C4-2B (cell line): ENCODE results near the gene RFPL3.
"Not testable (repeated sequence)": the region's sequence is repeated elsewhere in the genome, so short reads cannot be mapped to it uniquely, and the experiment has no call there.

Experiments
- H3K27ac ChIP-seq: fragments of 450-650 bp; 2 replicates; pipeline ENCODE4 v1.5.1; 2017
- CTCF ChIP-seq: fragments of 450-650 bp; conservative IDR thresholded peaks from 2 replicates; pipeline ENCODE4 v1.5.1; 2017; ENCODE audit warnings: mild to moderate bottlenecking
- ZFX ChIP-seq: fragments of 450-650 bp; IDR thresholded peaks from 2 replicates; pipeline ENCODE4 v1.6.1; 2017

Gene RFPL3

DNA sequence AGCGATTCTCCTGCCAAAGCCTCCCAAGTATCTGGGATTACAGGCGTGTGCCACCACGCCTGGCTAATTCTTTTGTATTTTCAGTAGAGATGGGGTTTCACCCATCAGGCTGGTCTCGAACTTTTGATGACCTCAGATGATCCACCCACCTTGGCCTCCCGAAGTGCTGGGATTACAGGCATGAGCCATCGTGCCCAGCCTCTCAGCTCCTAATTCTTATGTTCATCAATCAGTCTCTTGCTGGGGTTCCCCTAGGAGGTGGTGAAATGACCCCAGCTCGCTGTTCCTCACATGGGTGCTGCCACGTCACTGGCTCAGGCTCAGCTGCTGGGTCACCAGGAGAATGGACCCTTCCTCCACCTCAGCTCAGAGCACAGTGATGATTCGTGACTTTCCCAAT, at the start of gene RFPL3:
Gene RFPL3, plus strand, starts transcription at position 301 of the 400 bp plus-strand sequence. CDS start 205 bp downstream, outside the sequence.
- not testable (repeated sequence) for H3K27ac ChIP-seq

GRCh38 chr22:32308191-32308590, 49.5 kb upstream of the RFPL3 start:
- H3K27ac ChIP-seq: no peak overlapping the region
- no peak for TF ChIP-seq CTCF
- TF ChIP-seq ZFX: no peak

- H3K27ac ChIP-seq: no peak overlapping the region
- no peak for TF ChIP-seq CTCF
- TF ChIP-seq ZFX: no peak
Observed at GRCh38 chr22:32308934-32309333, 48.7 kb upstream of the RFPL3 start.

DNA sequence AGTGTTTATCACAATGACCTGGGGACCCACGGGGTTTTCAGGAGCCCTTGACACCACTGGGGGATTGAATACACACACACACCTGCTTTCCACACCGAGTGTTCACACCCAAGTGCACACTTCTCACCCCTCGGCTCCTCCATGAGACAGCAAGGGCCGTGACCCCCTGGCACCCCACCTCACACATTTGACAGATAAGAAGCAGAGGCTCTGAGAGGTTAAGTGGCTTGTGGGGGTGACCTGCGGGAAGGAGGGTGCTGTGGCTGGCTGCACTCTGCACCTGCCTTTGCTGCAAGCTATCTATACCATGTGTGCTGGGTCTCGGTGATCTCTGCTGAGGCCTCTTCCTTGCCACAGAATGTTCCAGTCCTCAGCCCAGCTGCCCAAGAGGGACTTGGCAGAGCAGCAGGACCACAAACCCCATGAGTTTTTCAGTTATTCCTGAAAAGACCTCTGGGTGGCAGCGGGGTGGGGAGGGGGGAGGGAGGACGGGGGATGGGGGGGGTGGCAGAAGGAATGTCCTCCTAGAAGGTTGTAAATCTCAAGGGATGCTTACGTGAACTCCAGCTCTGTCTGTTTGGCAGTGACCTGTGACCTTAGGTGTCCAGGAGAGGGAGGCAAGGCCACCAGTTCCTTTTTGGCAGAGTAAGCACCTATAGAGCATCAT, 47.9 kb upstream of the RFPL3 start:
- H3K27ac ChIP-seq: no peak overlapping the region
- no peak for TF ChIP-seq CTCF
- no peak for TF ChIP-seq ZFX

GRCh38 chr22:32310777-32311176, 46.9 kb upstream of the RFPL3 start:
- TF ChIP-seq ZFX (no peak), CTCF (no peak)
- H3K27ac ChIP-seq: no peak overlapping the region

GRCh38 chr22:32311551-32312071, 46.1 kb upstream of the RFPL3 start:
- H3K27ac ChIP-seq: no peak overlapping the region
- TF ChIP-seq CTCF (no peak), ZFX (no peak)

- TF ChIP-seq ZFX (no peak), CTCF (no peak)
- H3K27ac ChIP-seq: no peak overlapping the region
Observed at GRCh38 chr22:32312748-32313147, 44.9 kb upstream of the RFPL3 start.

DNA sequence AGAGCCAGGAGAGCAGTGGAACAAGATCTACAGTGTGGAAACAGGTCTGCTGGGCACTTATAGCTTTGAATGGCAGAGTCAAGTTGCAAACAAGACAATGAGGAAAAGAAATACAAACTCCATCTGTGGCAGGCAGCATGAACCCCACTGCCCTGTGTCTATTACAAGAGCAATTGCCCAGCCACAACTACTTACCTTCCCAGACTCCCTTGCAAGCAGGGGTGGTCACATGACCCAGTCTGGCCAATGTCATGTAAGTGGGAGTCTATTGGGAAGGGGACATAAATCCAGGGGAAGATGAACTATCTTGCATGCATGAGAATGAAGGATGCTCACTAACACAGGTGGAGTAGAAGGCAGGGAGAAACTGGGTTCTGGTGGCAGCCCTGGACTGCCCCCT, 44.1 kb upstream of the RFPL3 start:
- H3K27ac ChIP-seq: no peak overlapping the region
- TF ChIP-seq CTCF (no peak), ZFX (no peak)
